Activated CD4-positive, alpha-beta T cell treated with anti-CD3 and anti-CD28 coated beads, Interleukin-2, amount 10 ng/mL, durations not matched to agents 24 days and 14 days (primary cell): ENCODE results near the gene HES4. TPM values are rescaled to one million over a fixed set of nuclear protein-coding genes. Genes with fewer than 3 reads are reported as not detected.

ENCODE experiments used
- DNase-seq: peaks from one replicate; pipeline ENCODE4 v3.0.0; 2022
- H3K27ac Mint-ChIP-seq: one replicate; pipeline ENCODE4 v1.8.0; 2022; ENCODE audit warnings: mild to moderate bottlenecking, mixed read lengths
- H3K27me3 Mint-ChIP-seq: one replicate; pipeline ENCODE4 v1.8.0; 2022; ENCODE audit warnings: mixed read lengths
- H3K36me3 Mint-ChIP-seq: one replicate; pipeline ENCODE4 v1.8.0; 2022; ENCODE audit warnings: low read depth, mild to moderate bottlenecking, mixed read lengths
- H3K4me1 Mint-ChIP-seq: one replicate; pipeline ENCODE4 v1.8.0; 2021; ENCODE audit warnings: mixed read lengths
- H3K4me3 Mint-ChIP-seq: one replicate; pipeline ENCODE4 v1.8.0; 2022; ENCODE audit warnings: mild to moderate bottlenecking, moderate library complexity, mixed read lengths
- H3K9me3 Mint-ChIP-seq: one replicate; pipeline ENCODE4 v1.8.0; 2021; ENCODE audit warnings: mixed read lengths
- intact Hi-C: fragments of 100-400 bp; cut with micrococcal nuclease; formaldehyde crosslinking; loops from one replicate; pipeline ENCODE4 v1.15.1; 2023
- total RNA-seq: library from RNA; stranded (reverse); gene quantifications from 2 replicates; pipeline ENCODE4 v1.2.3, GENCODE V29; 2022

Gene HES4
- total RNA-seq, 1 donor from 2014 or later = 2.8 TPM

GRCh38 chr1:950881-951280, 49.0 kb downstream of the HES4 start:
- Mint-ChIP-seq H3K4me1 (peaks cover 7% of the 10 kb centered on the region), H3K27me3 (no peaks in the 10 kb centered on the region), H3K36me3 (peaks cover 63% of the 10 kb centered on the region), H3K4me3 (no peak overlapping the region), H3K27ac (no peak overlapping the region), H3K9me3 (no peaks in the 10 kb centered on the region)
- intact Hi-C loops = no loop called here
- DNase-seq = no peak

GRCh38 chr1:950268-950667, 49.6 kb downstream of the HES4 start:
- H3K4me1 Mint-ChIP-seq = peaks cover 7% of the 10 kb centered on the region
- no peak overlapping the region for H3K4me3 Mint-ChIP-seq
- no peak overlapping the region for H3K27ac Mint-ChIP-seq
- H3K27me3 Mint-ChIP-seq = no peaks in the 10 kb centered on the region
- peaks cover 65% of the 10 kb centered on the region for H3K36me3 Mint-ChIP-seq
- intact Hi-C loops = no loop called here
- H3K9me3 Mint-ChIP-seq = no peaks in the 10 kb centered on the region
- no peak for DNase-seq

Other genes starting within 250 kb of the HES4 start
- not detected in 2 replicates for gene SAMD11, start 76.2 kb downstream of the HES4 start, total RNA-seq
- 190 and 192 TPM in 2 replicates for gene NOC2L, start 40.8 kb downstream of the HES4 start, total RNA-seq
- gene KLHL17, start 39.5 kb downstream of the HES4 start, total RNA-seq = 46.4 and 48.1 TPM in 2 replicates
- gene PLEKHN1, start 33.6 kb downstream of the HES4 start, total RNA-seq = 1.8 and 2.8 TPM in 2 replicates
- gene PERM1, start 18.0 kb downstream of the HES4 start, total RNA-seq = not detected in 2 replicates
- 43.3 and 45.5 TPM in 2 replicates for gene ISG15, start 13.4 kb upstream of the HES4 start, total RNA-seq
- 29.6 and 35.8 TPM in 2 replicates for gene AGRN, start 20.0 kb upstream of the HES4 start, total RNA-seq
- gene RNF223, start 74.2 kb upstream of the HES4 start, total RNA-seq = not detected in 2 replicates
- 24.5 and 28.0 TPM in 2 replicates for gene C1orf159, start 116.0 kb upstream of the HES4 start, total RNA-seq
- not detected in 2 replicates for gene TTLL10, start 173.8 kb upstream of the HES4 start, total RNA-seq
- 250 and 254 TPM in 2 replicates for gene TNFRSF18, start 206.5 kb upstream of the HES4 start, total RNA-seq
- 692 and 702 TPM in 2 replicates for gene TNFRSF4, start 214.1 kb upstream of the HES4 start, total RNA-seq
- gene SDF4, start 231.9 kb upstream of the HES4 start, total RNA-seq = 175 and 194 TPM in 2 replicates
- gene B3GALT6, start 232.1 kb upstream of the HES4 start, total RNA-seq = 42.5 and 43.2 TPM in 2 replicates
- gene C1QTNF12, start 246.6 kb upstream of the HES4 start, total RNA-seq = 1.3 and 2.8 TPM in 2 replicates